Stimulated activated CD8-positive, alpha-beta memory T cell treated with anti-CD3 and anti-CD28 coated beads, Interleukin-15, amount 100 ng/mL, for 4 hours (primary cell): ENCODE results near the gene ZER1.
"Not testable (repeated sequence)": the region's sequence is repeated elsewhere in the genome, so short reads cannot be mapped to it uniquely, and the experiment has no call there.

Experiments used
- DNase-seq, 2 donors: peaks; one replicate each; pipeline ENCODE4 v3.0.0-alpha.2; 2020; ENCODE audit warnings: low read depth in 2 of 2

Gene ZER1

DNA sequence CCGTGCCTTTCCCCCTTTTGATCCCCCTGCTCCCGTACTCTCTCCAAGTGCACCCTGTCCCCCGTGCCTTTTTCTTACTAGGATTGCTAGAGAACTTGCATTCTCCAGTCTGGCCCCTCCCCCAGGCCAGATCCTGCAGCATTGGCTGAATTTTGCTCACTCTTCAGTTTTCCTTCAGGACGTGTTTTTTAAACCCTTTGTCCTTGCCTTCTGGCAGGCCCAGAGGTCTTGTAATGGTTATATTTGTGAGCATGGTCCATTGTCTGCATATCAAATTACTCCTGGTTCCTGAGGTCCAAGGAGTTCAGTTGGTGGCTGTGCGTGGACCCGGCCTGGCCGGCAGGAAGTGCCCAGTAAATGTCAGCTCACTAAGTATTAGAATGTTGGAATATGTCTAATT lies 15.9 kb upstream of the ZER1 start:
- DNase-seq, result no peak

DNA sequence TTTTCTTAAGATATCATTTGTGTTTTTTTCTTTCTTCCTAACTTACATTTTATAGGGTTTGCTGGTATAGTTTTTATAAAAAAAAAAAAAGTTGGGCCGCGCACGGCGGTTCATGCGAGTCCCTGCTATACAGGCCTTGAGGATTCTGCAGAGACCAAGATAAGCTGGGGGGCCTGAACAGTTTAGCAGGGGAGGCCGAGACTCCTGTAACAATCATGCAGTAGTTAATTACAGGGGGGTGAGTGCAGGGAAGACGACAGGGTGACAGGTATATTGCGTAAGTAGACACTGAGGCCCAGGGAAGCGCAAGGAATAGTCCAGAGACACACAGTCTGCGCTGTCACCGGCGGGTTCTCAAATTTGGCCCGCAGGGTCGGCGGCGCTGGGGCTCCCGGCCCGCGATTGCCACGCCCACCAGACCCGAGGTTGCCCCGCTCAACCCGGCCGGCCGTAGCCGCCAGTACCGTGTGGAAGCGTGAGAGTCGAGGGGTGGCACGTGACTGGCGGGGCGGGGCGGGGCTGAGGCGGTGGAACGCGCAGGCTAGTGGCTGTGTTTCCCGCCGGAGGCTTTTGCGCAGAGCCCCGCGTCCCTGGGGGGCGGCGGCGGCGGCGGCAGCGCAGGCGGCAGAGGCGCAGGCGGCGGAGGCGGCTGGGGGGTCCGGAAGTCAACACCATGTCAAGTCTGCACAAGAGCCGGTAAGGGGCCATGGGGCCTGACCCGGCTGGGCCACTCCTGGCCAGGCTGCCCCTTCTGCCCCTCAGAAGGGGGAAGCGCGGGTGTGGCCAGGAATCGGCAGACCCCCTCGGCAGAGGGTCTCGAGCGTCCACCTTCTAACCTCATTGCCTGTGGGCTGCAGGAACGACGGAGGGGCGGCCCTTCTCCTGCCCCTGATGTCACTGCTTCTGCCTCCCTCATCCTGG lies 15.2 kb upstream of the ZER1 start, which contains the start of gene TBC1D13:
Gene TBC1D13, plus strand, starts transcription at position 573 of the 921 bp plus-strand sequence. Its CDS starts 101 bp downstream, at position 674.
- DNase-seq, result peak; percentile 77 to 82

DNA sequence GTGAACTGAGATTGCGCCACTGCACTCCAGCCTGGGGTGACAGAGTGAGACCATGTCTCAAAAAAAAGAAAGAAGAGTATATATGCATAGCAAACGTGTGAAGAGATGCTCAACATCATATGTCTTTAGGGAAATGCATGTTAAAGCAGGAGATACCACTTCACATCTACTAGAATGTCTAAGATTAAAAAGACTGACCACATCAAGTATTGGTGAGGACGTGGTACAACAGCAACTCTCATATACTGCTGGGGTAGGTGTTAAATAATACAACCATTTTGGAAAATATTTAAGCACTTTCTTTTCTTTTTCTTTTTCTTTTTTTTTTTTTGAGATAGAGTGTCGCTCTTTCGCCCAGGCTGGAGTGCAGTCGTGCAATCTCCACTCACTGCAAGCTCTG lies 13.7 kb upstream of the ZER1 start:
- no peak for DNase-seq

DNA sequence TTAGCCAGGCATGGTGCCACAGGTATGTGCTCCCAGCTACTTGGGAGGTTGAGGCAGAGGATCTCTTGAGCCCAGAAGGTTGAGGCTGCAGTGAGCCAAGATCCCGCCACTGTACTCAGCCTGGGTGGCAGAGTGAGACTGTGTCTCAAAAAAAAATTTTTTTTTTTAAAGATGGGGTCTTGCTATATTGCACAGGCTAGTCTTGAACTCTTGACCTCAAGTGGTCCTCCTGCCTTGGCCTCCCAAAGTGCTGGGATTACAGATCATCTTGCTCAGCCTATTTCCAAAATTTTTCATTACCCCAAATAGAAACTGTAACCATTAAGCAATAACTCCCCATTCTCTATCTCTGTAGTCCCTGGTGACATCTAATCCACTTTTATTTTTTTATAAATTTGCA lies 10.9 kb upstream of the ZER1 start:
- no peak for DNase-seq

DNA sequence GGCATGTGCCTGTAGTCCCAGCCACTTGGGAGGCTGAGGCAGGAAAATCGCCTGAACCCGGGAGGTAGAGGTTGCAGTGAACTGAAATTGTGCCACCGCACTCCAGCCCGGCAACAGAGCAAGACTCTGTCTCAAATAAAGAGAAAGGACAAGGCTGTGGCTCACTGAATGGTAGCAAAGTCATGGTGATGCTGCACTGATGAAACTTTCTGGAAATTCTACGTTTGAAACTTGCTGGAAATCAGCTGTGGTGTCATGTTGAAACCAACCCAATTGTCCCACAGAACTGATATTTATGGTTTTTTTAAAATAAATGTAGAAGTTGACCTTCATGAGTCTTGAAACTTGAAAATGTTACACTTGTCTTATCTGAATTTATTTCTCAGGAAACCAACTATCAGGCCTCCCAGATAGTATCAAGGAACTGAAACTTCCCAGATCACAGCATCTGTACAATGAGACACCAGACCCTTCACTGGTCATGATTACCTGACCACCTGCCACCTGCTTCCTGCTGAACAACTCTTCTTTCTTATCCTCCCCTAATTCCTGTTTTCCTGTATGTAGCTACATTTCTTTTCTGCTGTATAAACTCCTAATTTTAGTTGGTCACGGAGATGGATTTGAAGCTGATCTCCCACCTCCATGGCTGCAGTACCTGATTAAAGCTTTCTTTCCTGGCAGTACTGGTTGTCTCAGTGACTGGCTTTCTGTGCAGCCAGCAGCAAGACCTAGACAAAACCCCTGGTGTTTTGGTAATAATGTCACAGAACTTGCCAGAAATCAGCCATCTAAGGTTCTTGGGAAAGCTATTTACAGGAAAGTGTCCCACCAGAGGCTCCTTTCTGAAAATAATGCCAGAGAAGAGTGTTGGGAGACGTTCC lies 9.7 kb upstream of the ZER1 start:
- no peak for DNase-seq

DNA sequence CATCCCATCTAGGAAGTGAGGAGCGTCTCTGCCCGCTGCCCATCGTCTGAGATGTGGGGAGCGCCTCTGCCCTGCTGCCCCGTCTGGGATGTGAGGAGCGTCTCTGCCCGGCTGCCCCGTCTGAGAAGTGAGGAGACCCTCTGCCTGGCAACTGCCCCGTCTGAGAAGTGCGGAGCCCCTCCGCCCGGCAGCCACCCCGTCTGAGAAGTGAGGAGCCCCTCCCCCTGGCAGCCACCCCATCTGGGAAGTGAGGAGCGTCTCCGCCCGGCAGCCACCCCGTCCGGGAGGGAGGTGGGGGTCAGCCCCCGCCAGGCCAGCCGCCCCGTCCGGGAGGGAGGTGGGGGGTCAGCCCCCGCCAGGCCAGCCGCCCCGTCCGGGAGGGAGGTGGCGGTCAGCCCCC lies 8.4 kb upstream of the ZER1 start:
- DNase-seq, result not testable (repeated sequence)

DNA sequence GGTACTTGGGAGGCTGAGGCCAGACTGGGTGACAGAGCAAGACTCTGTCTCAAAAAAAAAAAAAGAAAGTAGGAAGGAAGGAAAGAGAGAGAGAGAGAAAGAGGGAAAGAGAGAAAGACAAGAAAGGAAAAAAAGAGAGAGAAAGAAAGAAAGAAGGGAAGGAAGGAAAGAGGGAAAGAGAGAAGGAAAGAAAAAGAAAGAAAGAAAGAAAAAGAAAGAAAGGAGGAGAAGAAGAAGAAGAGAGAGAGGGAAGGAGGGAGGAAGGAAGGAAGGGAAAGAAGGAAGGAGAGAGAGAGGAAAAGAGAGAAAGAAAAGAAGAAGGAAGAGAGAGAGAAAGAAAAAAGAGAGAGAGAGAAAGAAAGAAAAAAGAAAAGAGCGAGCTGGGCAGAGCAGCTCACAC lies 3.1 kb upstream of the ZER1 start:
- DNase-seq, result no peak

DNA sequence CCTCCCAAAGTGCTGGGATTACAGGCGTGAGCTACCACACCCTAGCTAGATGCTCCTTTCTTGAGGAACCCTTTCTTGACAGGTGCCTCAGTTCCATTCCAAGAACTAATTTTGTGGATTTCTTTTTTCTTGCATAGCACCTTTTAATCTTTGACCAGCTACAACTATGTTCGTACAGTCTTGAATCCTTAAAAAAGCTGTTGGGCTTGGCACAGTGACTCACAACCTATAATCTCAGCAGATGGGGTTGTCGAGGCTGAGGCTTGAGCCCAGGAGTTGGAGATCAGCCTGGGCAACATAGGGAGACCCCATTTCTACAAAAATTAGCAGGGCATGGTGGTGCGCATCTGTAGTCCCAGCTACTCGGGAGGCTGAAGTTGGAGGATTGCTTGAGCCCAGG lies 1.3 kb upstream of the ZER1 start:
- DNase-seq, result no peak

DNA sequence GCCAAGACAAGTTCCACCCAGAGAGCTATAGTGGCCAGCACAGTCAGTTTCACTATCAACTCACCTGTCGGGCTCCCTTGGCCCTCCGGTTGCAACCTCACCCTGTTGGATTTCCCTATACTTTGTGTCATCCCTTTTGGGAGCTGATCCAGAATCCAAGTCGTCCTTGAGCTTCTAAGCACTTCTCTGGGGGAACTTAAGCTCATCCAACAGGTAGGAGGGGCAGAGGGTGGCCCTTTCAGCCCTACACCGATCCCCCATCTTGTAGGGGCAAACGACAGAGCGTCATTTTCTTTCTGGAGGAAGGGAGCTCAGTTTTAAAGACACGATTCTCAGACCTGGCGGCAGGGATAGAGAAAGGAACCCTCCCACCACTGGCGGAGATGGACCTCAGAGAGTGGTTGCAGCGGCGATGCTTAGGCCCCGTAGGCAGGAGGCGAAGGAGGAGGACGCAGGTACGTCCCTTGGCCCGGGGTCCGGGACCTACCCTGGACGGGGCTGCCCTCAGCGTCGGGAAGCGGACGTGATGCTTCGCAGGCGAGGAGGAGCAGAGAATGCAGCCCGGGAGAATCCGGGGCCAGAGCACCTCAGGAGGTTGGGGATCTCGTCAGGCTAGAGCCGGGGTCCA lies 519 bp downstream of the ZER1 start:
- no peak for DNase-seq

DNA sequence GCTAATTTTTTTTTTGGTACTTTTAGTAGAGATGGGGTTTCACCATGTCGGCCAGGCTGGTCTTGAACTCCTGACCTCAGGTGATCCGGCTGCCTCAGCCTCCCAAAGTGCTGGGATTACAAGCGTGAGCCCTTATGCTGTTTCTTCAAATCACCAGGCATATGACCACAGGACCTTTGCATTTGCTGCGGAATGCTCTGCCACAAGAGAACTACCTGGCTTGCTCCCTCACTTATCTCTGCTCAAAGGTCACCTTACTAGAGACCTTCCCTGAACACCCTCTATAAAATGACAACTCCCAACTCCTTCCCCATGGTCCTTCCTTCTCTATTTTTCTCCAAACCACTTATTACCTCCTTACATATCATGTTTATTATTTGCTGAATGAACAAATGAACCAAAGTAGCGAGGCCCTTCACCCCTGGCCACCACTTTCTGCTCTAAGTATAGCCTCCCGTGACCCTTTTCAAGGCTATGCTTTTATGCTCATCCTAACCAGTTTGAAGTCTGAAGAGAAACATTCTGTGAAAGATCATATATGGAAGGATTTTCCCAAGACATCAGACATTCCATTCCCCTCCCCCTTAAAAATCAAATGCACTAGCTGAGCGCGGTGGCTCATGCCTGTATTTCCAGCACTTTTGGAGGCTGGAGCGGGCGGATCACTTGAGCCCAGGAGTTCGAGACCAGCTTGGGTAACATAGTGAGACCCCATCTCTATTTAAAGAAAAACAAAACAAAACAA lies 1.3 kb downstream of the ZER1 start:
- DNase-seq, result no peak

DNA sequence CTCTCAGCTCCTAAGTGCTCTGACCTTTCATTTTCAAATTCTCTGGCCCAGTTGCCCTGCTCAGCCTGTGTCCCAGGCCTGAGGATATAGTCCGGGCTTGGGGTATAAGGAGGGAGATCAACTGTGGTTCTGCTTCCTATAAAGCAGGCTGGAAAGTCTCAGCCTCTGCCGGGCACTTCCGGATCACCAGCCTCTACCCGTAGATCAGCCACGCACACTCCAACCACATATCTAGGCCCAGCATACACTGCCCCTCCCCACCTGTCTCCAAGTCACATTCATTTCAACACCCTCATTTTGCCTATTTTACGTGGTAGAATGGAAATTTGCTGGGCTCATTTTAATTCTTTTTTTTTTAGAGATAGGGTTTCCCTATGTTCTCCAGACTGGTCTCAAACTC lies 3.1 kb downstream of the ZER1 start:
- no peak for DNase-seq

DNA sequence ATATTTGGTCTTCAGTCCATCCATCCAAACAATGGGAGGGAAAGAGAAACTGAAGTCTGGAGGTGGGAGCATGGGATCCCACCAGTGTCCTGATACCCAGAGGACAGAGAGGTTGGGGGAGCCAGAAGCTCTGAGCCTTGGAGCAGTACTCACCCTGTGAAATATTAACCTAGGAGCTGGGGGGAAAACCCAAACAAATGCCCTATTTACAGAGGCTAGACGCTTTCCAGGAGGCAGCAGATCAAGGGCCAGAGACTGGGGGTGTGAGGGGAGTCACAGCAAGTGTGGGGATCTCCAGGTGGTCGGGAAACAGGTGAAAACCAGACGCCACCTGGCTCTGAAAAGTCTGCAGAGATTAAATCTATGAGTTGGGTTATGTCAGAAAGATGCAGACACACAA lies 6.2 kb downstream of the ZER1 start:
- DNase-seq, result no peak

DNA sequence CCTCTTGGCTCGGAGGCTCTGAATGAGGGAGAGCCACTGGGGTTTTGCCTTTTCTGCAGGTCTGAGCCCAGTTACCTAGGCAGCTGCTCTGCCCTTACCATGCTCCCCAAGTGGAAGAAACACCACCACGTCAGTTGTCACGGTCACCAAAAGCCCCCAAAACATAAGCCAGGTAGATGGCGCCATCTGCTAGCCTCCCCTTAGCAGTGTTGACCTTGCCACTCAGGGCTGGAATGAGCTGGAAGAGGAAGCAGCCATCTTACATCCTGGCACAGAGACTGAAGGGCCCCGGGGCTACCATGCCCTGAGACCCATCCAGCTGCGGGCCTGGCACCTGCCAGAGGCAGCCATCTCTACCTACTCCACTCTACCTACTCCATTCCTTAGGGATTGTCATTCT lies 7.4 kb downstream of the ZER1 start:
- DNase-seq, result no peak

DNA sequence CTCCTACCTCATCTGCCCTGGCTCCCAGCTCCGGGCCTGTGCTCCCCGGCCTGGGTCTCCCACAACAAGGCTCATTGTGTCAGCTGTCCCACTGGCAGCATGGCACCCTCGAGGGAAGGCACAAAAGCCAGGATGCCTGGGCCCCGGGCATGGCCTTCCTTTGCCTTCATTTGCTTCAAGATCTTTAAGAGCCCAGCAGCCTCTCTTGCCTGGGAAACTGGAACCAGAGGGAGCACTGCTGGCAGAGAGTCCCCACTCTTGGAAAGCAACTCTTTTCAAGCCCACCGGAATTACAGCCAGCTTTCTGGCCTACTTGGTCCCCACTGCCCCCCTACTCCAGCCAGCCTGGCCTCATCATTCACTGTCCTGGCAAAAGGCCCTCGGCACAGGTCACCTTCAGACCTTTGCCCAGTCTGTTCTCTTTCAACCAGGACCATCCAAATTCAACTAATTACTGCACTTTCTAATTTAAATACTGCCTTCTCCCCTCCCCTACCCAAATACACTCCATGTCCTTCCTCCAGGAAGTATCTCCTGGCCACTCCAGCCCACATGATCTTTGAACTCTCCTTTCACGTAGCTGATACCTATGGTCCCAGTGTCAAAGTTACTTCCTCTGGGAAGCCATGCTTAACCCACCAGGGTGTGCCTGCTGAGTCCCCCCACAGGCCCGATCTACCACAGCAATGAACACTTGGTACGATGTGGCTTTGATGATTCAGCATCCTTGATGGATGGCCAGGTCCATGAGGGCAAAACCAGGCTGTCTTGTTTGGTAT lies 8.9 kb downstream of the ZER1 start:
- DNase-seq, result no peak

DNA sequence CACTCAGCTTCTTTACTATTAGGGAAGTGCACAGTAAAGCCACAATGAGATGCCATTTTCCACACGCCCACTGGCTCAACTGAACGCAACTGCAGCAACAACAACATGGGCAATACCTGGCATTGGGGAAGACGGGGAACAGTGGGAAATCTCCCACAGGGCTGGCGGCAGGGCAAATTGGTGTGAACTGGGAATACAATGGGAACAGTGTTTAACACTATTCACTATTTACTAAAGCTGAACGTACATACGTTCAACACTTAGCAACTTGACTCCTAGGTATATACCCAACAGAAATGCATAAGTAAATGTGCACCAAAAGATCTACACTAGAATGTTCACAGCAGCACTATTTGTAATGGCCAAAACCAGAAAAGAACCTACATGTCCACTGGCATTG lies 14.1 kb downstream of the ZER1 start:
- no peak for DNase-seq

DNA sequence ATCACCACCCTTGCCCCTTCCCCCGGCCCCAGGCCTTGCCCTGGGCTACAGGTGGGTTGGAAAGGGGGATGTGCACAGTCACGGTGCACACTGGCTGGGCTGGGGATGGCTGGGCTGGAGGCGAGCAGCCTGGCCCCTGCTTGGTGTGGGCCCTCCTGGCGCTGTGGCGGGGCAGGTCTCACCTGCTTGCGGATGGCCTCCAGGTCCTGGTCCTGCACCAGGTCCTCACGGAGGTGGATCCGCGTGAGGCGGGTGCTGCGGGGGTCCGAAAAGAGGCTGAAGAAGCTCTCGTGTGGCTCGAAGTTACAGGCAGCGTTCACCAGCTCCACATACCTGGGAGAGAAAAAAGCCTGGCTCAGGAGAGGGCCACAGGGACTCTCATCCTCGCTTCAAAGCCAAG lies 18.1 kb downstream of the ZER1 start:
- DNase-seq, result no peak

DNA sequence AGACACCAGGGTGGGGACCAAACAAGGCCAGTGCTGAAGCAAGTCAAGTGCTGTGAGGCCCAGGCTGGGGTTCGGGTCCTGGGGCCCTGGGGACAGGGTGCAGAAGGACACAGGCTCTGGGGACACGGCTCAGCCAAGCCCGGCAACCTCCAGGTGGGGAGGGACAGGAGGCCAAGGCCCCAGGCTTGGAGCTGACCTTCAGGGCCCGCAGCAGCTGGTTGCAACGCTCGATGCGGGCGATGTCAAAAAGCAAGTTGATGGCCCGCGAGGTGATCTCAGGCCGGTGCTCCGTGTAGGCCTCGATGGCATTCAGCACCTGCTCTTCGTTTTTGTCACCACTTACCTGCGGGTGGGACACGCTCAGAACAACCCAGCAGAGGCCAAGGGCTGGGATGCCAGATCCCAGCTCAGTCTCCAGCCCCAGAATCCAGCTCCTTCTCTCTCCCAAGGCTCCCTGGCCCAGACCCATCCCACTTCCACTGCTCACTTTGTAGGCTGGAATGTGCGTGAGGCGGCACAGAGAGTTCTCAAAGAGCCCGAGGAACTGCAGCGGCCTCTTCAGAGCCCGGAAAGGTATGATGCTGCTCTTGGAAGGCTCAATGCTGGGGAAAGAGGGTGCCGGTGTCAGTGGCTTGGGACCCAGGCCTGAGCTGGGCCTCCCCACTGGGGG lies 20.7 kb downstream of the ZER1 start:
- no peak for DNase-seq

DNA sequence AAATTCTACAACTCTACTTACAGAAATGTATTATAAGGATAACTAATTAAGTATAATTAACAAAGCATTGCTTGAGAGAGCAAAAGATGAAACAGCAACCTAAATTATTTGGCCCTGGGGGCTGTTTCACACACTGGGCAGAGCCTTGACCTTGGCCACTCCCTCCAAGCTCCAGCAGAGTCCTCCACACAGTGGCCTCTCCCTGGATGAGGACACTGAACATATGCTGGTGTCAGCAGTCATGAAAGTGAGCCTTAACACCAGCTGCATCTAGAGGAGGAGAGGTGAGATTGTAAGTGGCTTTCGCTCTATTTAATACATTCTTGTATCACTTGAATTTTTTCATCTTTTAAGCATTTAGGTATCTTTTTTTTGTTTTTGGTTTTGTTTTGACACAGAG lies 24.5 kb downstream of the ZER1 start:
- DNase-seq, result no peak

DNA sequence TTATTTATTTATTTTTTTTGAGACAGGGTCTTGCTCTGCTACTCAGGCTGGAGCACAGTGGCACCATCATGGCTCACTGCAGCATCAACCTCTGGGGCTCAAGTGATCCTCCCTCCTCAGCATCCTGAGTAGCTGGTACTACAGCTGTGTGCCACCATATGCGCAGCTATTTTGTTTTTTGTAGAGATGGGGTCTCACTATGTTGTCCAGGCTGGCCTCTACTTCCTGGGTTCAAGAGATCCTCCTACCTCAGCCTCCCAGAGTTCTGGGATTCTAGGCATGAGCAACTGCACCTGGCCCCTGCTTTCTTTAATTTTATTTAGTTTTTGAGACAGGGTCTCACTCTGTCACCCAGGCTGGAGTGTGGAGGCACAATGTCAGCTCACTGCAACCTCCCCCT lies 28.3 kb downstream of the ZER1 start:
- no peak for DNase-seq

DNA sequence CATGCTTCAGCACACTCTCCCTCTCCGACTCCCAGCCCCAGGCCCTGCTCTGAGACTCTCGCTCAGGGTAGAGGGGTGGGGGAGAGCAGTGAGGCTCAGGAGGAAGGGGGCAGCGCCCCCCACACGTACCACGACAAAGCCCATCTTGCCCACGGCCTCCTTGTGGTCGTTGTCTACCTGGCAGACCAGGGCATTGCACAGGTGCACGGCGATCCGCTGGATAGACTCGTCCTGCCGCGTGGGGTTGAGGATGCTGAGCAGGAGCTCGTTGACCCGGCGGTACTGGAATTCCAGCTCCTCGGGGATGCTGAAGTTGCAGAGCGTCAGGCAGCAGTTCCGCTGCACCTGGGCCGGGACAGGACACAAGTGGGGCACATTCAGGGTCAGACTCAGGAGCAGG lies 29.3 kb downstream of the ZER1 start:
- no peak for DNase-seq
